Measurements from ENCODE around the gene MEST.
"Not testable (repeated sequence)": the region's sequence is repeated elsewhere in the genome, so short reads cannot be mapped to it uniquely, and the experiment has no call there.

The MEST gene

GRCh38 chr7:130523519-130524125, 31.7 kb downstream of the MEST start:
- not testable (repeated sequence) for DNase-seq (ENCODE audit: low spot score)

DNA sequence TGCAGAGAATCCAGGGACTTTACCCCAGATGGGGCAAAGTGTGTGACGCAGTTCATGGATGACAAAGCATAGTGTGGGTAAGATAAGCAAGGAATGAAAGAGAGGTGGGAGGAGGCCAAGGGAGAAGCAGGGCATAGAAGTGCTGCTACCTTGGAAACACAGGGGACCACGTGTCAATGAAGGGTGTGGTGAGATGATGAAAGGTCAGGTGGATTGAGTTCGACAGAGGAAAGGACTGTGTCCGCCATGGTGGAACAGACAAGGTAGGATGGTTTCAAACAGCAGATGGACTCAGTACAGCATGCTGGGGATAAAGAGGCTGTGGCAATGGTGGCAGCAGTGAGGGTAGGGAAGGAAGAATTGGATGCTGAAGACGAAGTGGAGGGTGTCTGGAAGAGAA, 32.7 kb downstream of the MEST start:
- no peak for DNase-seq (ENCODE audit: low spot score)

GRCh38 chr7:130527752-130528355, 36.0 kb downstream of the MEST start:
- not testable (repeated sequence) for DNase-seq (ENCODE audit: low spot score)

DNA sequence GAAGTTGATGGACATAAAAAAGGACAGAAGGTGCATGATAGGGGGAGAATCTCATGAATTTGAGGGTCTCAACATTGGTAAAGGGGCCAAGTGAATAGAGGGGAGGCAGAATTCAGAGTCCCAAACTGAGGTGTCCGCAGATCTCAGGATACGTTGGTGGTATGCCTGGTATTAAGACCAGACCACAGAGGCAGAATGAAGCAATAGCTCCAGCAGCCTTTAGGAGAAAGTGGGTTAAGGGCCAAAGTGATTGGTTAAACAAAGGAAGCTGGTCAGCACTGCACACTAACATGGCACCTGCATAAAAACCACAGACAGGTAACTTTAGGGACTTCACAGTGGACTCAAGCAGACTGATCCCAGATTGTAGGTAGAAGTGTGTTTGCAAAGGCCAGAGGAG, 37.5 kb downstream of the MEST start:
- no peak for DNase-seq (ENCODE audit: low spot score)

- DNase-seq (ENCODE audit: low spot score): not testable (repeated sequence)
Observed at GRCh38 chr7:130537894-130538293, 46.0 kb downstream of the MEST start.

DNA sequence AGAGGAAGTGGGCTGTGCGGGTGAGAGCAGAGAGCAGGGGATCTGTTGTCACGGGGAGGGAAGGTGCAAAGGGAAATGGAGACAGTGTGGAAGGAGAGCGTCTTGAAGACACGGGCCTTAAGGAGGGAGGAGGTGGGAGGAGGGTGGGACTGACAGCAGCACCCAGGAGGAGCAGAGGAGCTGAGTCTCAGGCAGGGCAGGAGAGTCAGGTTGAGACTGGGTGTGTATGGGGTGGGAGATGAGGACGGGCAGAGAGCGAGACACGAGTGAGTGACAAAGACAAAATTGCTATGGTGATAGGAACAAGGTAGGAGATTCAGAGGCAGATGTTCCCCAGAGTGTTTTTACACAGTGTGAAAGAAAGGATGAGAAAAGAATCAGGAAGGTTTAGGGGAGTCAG, 49.4 kb downstream of the MEST start:
- not testable (repeated sequence) for DNase-seq (ENCODE audit: low spot score)

DNA sequence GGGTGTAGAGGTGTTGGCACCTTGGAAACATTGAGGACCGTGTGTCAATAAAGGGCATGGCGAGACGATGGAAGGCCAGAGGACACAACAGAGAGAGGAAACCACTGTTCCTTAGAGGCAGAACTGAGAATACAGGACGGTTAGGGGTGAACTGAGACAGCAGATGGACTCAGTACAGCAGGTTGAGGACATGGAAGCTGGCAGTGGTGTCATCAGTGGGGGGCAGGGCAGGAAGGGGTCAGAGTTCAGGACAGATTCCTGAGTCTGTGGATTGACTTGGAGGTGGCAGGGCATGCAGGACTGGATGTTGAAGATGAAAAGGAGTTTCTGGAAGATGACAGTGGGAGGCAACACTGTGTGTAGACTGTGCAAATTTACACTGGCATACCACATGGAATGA, 50.4 kb downstream of the MEST start:
- not testable (repeated sequence) for DNase-seq (ENCODE audit: low spot score)

GRCh38 chr7:130543487-130544010, 51.7 kb downstream of the MEST start:
- no peak for DNase-seq (ENCODE audit: low spot score)

- no peak for DNase-seq (ENCODE audit: low spot score)
Observed at GRCh38 chr7:130544356-130544755, 52.5 kb downstream of the MEST start.

GRCh38 chr7:130553398-130554029, 61.6 kb downstream of the MEST start:
- no peak for DNase-seq (ENCODE audit: low spot score)

- DNase-seq (ENCODE audit: low spot score): no peak
Observed at GRCh38 chr7:130554481-130554880, 62.6 kb downstream of the MEST start.

Data from CD4-positive, alpha-beta T cell treated with Interleukin-6 at 100 ng/mL for 8 hours (primary cell).